ENCODE results near the gene CLMN. TPM values are rescaled to one million over a fixed set of nuclear protein-coding genes. Genes with fewer than 3 reads are reported as not detected.

CLMN gene
- total and polyA plus RNA-seq, 2 of the 8 experiments (the other 6 are each of a cell fraction or from before 2014, with no cell fraction given), result 1.6 to 8.2 TPM

DNA sequence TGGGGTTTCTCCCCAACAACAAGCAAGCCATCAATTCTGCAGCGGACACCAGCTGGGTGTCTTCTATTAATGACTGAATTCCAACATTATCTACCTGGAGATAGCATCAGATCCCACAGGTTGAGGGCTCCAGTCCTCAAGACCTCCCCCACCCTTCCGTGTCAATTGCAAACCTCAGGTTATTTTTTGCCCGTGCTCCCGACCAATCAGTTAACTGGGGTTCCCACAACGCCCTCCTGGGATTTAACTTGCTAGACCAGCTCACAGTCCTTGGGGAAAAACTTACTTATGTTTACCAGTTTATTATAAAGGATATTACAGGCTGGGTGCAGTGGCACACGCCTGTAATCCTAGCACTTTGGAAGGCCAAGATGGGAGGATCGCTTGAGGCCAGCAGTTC lies 172.1 kb downstream of the CLMN start (continued):
- TF ChIP-seq CTBP2 (IDR thresholded peaks at IDR 0.05; ENCODE audit: borderline replicate concordance, insufficient read depth, insufficient read length, low read length), result no peak
- TF ChIP-seq ZNF274 (IDR thresholded peaks at IDR 0.05; ENCODE audit: borderline replicate concordance, extremely low read depth, low read length), result no peak
- TF ChIP-seq BACH1 (IDR thresholded peaks at IDR 0.05; ENCODE audit: low read length), result no peak

Data from H1 (cell line).